Stimulated activated naive CD8-positive, alpha-beta T cell treated with anti-CD3 and anti-CD28 coated beads, Interleukin-15, Interleukin-2, amounts not matched to agents 100 ng/mL and 50 ng/mL, for 24 hours (primary cell): ENCODE results near the gene MMEL1.

ENCODE experiments used
- H3K27ac Mint-ChIP-seq: one replicate; pipeline ENCODE4 v1.8.0; 2021; ENCODE audit warnings: mild to moderate bottlenecking, mixed read lengths
- H3K27me3 Mint-ChIP-seq: one replicate; pipeline ENCODE4 v1.8.0; 2021; ENCODE audit warnings: mixed read lengths
- H3K36me3 Mint-ChIP-seq: one replicate; pipeline ENCODE4 v1.8.0; 2021; ENCODE audit warnings: low read depth, mixed read lengths
- H3K4me1 Mint-ChIP-seq: one replicate; pipeline ENCODE4 v1.8.0; 2021; ENCODE audit warnings: low read depth, mixed read lengths
- H3K4me3 Mint-ChIP-seq: one replicate; pipeline ENCODE4 v1.8.0; 2021; ENCODE audit warnings: mild to moderate bottlenecking, mixed read lengths
- H3K9me3 Mint-ChIP-seq: one replicate; pipeline ENCODE4 v1.8.0; 2021; ENCODE audit warnings: mixed read lengths

The MMEL1 gene

DNA sequence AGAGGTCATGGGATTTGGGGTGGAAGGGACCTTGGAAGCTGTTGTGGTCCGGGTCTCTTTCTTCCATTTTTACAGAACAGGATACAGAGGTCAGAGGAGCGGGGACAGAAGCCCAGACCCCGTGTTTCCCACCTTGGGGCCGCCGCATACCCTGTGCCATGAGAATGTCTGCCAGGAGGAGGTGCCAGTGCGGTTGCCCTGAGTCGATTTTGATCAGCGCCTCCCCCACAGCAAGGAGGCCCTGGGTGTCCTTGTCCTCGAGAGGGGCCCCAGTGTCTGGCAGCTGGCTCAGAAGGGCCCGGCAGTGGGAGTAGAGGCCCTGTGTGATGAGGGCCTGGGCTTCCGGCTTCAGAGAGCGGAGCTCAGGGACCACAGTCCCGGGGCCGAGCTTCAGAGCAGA lies 12.3 kb upstream of the MMEL1 start:
- no peaks in the 10 kb centered on the region for H3K36me3 Mint-ChIP-seq
- no peaks in the 10 kb centered on the region for H3K27me3 Mint-ChIP-seq
- no peak overlapping the region for H3K4me3 Mint-ChIP-seq
- peaks cover 10% of the 10 kb centered on the region for H3K9me3 Mint-ChIP-seq
- no peak overlapping the region for H3K27ac Mint-ChIP-seq
- peaks cover 13% of the 10 kb centered on the region for H3K4me1 Mint-ChIP-seq

DNA sequence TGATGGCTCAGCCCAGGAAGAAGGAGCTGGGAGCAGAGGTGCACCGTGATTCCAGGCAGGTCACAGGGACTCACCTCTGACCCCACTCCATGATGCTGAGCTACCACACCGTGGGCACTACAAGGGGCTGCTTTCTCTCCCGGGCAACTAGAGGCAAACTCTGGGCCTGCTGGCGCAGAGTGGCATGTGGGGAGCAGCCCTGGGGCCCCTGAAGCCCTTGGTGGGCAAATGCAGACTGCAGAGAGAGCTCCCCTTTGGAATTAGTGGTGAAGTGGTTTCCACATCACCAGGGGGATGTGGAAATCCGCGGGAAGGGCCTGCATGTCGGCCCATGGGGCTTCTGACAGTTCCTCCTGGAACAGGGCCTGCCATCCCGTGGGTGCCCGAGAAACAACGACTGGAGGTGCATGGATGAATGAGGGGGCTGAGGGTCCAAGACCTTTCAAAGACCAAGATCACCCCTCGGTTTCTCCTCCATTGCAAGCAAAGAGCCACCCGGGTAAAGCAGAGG lies 11.8 kb upstream of the MMEL1 start:
- peaks cover 10% of the 10 kb centered on the region for H3K9me3 Mint-ChIP-seq
- peaks cover 13% of the 10 kb centered on the region for H3K4me1 Mint-ChIP-seq
- H3K4me3 Mint-ChIP-seq, result no peak overlapping the region
- no peaks in the 10 kb centered on the region for H3K36me3 Mint-ChIP-seq
- no peak overlapping the region for H3K27ac Mint-ChIP-seq
- no peaks in the 10 kb centered on the region for H3K27me3 Mint-ChIP-seq

DNA sequence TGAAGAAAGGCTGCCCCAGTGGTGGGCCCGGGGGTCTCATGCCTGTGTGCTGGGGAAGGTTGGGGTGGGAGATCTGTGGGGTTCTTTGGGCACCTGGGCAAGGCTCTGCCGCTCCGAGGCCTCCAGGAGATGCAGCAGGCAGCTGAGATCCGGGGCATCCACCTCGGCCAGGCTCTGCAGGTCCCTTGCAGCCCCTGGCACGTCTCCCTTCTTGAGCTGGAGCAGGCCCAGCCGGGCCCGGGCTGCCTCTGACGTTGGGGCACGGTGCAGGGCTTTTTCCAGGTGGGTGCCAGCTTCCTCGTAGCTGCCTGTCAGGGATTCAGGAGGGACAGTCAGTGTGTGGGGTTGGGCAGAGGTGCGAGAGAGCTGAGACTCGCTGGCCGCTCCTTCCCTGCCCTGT lies 11.4 kb upstream of the MMEL1 start:
- Mint-ChIP-seq H3K9me3 (peaks cover 10% of the 10 kb centered on the region), H3K27ac (no peak overlapping the region), H3K36me3 (no peaks in the 10 kb centered on the region), H3K4me1 (peaks cover 13% of the 10 kb centered on the region), H3K4me3 (no peak overlapping the region), H3K27me3 (no peaks in the 10 kb centered on the region)

GRCh38 chr1:2643414-2644077 lies 10.7 kb upstream of the MMEL1 start:
- Mint-ChIP-seq H3K4me3 (peak overlapping the region; percentile 26), H3K4me1 (peaks cover 13% of the 10 kb centered on the region), H3K27me3 (no peaks in the 10 kb centered on the region), H3K27ac (no peak overlapping the region), H3K36me3 (no peaks in the 10 kb centered on the region), H3K9me3 (peaks cover 10% of the 10 kb centered on the region)

DNA sequence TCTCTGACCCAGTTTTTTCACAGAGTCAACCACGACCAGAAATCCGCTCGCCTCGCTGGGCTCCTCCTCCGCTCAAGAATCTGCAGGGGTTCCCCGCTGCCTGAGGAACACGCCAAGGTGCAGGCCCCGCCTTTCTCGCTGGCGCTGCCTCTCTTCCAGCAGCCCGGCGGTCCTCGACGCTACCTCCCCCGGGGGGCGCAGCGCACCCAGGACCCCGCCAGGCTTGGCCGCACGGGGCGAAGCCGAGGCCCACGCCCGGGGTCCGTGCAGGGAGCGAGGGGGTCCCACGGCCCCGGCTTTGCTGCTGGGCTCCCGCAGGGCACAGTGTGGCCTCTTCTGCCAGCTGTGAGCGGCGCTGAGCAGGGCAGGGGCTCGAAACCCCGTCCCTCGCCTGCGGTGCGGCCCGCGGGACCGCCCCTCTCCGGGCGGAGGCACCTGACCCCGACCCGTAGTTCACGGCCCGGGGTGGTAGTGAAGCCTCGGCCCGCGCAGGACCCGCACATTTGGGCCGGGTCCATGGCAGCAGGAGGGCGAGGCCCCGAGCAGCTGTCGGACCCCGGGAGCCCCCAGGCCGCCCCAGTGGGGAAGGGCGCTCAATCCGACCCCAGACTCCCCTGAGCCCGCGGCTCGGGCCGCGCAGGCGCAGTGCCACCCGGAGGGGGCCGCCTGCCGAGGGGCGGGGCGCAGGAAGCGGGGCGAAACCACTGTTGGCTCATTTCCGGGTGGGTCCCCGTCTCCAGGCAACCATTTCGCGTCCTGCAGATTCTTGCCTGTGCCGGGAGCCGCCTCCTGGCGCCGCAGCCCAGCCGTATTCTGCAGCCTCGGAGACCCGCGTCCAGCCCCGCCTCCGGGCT lies 10.0 kb upstream of the MMEL1 start:
- peaks cover 6% of the 10 kb centered on the region for H3K9me3 Mint-ChIP-seq
- no peaks in the 10 kb centered on the region for H3K27me3 Mint-ChIP-seq
- H3K4me1 Mint-ChIP-seq, result peaks cover 13% of the 10 kb centered on the region
- no peaks in the 10 kb centered on the region for H3K36me3 Mint-ChIP-seq
- H3K4me3 Mint-ChIP-seq, result peak overlapping the region; percentile 91
- H3K27ac Mint-ChIP-seq, result peak overlapping the region; percentile 92

DNA sequence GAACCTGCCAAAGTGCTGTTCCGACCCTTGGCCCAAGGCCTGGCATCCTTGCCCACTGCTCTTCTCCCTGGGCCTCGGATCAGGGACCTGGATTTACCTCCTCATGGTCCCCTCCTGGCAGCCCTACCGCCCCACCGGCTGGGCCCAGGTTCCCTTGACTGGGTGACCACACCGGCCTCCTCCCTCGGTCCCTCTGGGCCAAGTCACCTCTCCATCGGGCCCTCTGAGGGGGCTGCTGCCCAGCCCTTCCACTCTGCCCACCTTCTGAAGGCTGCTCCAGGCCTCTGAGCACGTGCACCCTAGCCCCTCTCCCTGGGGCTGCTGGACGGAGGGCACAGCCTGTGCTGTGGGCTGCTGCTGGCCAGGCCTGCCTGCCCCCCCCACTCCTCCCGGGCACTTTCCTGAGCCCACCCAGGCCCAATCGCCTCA lies 9.3 kb upstream of the MMEL1 start:
- Mint-ChIP-seq H3K27me3 (no peaks in the 10 kb centered on the region), H3K9me3 (peaks cover 3% of the 10 kb centered on the region), H3K27ac (peak overlapping the region; percentile 92), H3K36me3 (no peaks in the 10 kb centered on the region), H3K4me1 (peaks cover 13% of the 10 kb centered on the region), H3K4me3 (peak overlapping the region; percentile 91)

DNA sequence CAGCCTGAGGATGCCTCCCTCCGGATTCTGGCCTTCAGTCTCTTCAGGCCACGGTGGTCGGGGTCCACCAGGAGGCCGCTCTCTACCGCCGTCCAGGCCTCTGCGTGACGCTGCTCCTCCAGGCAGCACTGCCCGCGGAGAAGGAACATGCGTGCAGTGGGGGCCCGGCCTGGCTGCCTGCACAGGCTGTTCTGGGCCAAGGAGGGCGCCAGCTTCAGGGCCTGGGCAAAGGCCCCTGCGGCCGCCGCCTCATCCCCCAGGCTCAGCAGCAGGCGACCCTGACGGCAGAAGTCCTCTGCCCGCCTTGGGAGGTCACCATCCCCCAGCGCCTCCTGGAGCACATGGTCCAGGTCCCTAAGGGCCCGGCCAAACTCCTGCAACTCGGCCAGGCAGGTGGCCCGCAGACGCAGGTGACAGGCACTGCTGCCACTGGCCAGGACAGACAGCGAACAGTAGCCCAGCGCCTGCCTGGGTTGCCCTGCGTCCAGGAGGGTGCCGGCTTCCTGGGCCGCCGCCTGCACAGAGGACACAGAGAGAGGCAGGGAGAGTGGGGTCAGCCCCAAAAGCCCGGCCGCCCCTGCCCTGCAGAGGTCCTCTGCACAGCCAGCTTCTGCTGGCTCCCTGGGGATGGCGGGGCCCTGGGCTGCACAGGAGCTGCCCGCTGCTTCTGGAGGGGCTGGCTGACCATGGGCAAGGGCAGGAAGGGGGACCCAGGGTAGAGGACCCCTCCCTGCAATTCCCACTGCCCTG lies 8.7 kb upstream of the MMEL1 start:
- Mint-ChIP-seq H3K9me3 (peaks cover 5% of the 10 kb centered on the region), H3K27ac (peak overlapping the region; percentile 92), H3K4me3 (peak overlapping the region; percentile 91)

DNA sequence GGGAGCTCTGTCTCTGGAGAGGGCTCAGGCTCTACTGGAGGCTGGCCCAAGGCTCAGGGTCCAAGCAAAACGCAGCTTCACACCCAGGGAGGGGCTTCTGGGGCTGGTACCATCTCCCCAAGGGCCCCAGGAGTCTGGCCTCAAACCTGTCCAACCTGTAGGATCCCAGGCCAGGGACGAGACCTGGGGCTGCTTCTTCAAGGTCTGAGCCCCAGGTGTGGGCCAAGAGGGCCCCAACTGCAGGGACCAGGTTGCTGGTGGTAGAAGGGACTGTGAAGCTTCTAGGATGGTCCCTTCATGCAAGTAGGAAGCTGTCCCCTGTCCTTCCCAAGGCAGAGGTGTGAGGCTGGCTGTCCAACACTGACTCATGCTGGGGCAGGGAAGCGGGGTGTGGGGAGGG lies 7.8 kb upstream of the MMEL1 start:
- Mint-ChIP-seq H3K27ac (no peak overlapping the region), H3K27me3 (peaks cover 3% of the 10 kb centered on the region), H3K36me3 (no peaks in the 10 kb centered on the region), H3K4me1 (peaks cover 16% of the 10 kb centered on the region), H3K9me3 (peaks cover 5% of the 10 kb centered on the region), H3K4me3 (no peak overlapping the region)

More for the DNA sequence above, 8.7 kb upstream of the MMEL1 start:
- Mint-ChIP-seq H3K27me3 (no peaks in the 10 kb centered on the region), H3K4me1 (peaks cover 16% of the 10 kb centered on the region), H3K36me3 (no peaks in the 10 kb centered on the region)

- Mint-ChIP-seq H3K27ac (no peak overlapping the region), H3K4me3 (no peak overlapping the region), H3K4me1 (peaks cover 16% of the 10 kb centered on the region), H3K9me3 (peaks cover 5% of the 10 kb centered on the region), H3K36me3 (no peaks in the 10 kb centered on the region), H3K27me3 (peaks cover 3% of the 10 kb centered on the region)
Observed at GRCh38 chr1:2639607-2640521, 7.0 kb upstream of the MMEL1 start.

DNA sequence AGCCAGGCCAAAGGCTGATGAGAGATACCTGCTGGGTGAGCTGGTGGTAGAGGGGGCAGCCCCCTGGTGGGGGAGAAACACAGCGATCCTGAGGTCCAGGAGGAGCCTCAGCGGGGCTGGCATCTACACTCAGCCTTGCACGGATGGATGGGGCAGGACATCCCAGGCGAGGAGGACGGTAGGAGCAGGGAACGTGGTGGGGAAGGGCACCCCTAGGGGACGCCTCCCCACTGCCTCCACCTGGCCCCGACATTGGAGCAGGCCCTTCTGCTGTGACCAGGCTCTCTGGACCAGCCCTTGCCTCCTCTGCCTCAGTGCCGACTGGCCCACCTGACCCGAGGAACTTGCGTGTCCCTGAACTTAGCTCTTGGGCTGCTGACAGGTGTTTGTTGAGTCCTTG lies 6.4 kb upstream of the MMEL1 start:
- Mint-ChIP-seq H3K36me3 (no peaks in the 10 kb centered on the region), H3K4me1 (peaks cover 16% of the 10 kb centered on the region), H3K27ac (no peak overlapping the region), H3K27me3 (peaks cover 3% of the 10 kb centered on the region), H3K9me3 (peaks cover 5% of the 10 kb centered on the region), H3K4me3 (no peak overlapping the region)

GRCh38 chr1:2638466-2639115 lies 5.8 kb upstream of the MMEL1 start:
- Mint-ChIP-seq H3K27me3 (peaks cover 3% of the 10 kb centered on the region), H3K27ac (no peak overlapping the region), H3K9me3 (peaks cover 5% of the 10 kb centered on the region), H3K4me1 (peaks cover 14% of the 10 kb centered on the region), H3K36me3 (no peaks in the 10 kb centered on the region), H3K4me3 (no peak overlapping the region)

DNA sequence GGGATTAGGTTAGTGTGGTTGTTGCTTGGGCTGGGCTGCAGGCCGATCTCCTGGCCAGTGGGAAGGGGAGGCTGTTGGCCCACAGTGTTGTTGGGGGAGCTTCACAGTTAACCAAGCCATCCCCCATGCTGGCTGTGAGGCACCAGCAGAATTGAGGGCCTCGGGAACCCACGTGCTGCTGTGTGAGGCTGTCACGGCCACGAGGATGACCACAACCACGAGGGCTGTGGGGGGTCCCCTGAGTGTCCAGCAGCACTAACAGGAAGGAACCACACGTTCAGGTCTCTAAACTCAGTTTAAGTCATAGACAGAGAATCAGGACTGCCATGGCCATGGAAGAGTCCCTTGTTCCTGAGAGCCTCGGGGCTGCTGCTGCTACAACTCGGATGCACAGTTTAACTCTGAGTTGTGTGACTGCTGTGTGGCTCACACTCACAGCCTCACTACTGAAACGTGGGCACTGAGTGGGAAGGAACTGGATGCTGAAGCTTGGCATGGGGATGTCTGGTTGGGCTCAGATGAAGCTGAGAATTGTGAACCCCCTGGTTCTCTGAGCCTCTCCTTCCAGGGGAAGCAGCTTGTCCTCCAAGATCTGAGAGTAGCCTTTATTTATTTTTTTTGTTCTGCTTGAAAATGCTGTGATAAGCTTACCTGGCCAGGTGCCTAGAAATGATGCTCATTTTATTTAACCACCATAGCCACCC lies 4.8 kb upstream of the MMEL1 start:
- Mint-ChIP-seq H3K27me3 (peaks cover 3% of the 10 kb centered on the region), H3K9me3 (peaks cover 5% of the 10 kb centered on the region), H3K27ac (no peak overlapping the region), H3K36me3 (no peaks in the 10 kb centered on the region), H3K4me1 (peaks cover 9% of the 10 kb centered on the region), H3K4me3 (no peak overlapping the region)

- no peaks in the 10 kb centered on the region for H3K36me3 Mint-ChIP-seq
- H3K9me3 Mint-ChIP-seq, result peaks cover 5% of the 10 kb centered on the region
- H3K4me3 Mint-ChIP-seq, result no peak overlapping the region
- H3K27me3 Mint-ChIP-seq, result peaks cover 3% of the 10 kb centered on the region
- peaks cover 3% of the 10 kb centered on the region for H3K4me1 Mint-ChIP-seq
- H3K27ac Mint-ChIP-seq, result no peak overlapping the region
Observed at GRCh38 chr1:2636733-2637132, 3.9 kb upstream of the MMEL1 start.
